K562 (cell line): ENCODE results near the gene IKBKE. TPM values are rescaled to one million over a fixed set of nuclear protein-coding genes. Genes with fewer than 3 reads are reported as not detected.

Experiments used
- ATAC-seq: fragments of 200-7000 bp; cut with Tn5 transposase; 3 replicates; pipeline ENCODE4 v1.9.1; 2020; ENCODE audit warnings: moderate library complexity
- BruUV-seq: library from RNA; stranded (reverse); fragments of 400-500 nt; replicated peaks from 2 replicates; lab custom pipeline; 2021; lab: Mats Ljungman, UMichigan
- CTCF ChIA-PET: fragments of 300-600 bp; formaldehyde crosslinking; extraction: SDS; loops from one replicate; lab custom pipeline; 2021; ENCODE audit warnings: low intra/inter-chr PET ratio; lab: Yijun Ruan, JAX
- POLR2A ChIA-PET: fragments of 300-600, 350-650 bp; sonication (Branson Sonifier 250); formaldehyde crosslinking; extraction: SDS; loops from one replicate; lab custom pipeline; 2021; ENCODE audit warnings: antibody characterized with exemption, inconsistent platforms; lab: Yijun Ruan, JAX
- DNase-seq, 4 experiments: peaks; one replicate each; pipeline versions ENCODE4 v3.0.0 to v3.0.0-alpha.2; 2011 to 2018; ENCODE audit warnings: low spot score in 3 of 4, mixed read lengths in 3 of 4; ENCODE audit errors: extremely low read depth in 1 of 4
- FAIRE-seq: peaks from 2 replicates; lab custom pipeline; 2011; peaks lifted over from hg19 to GRCh38; lab: Jason Lieb, UNC
- H2AFZ ChIP-seq: 2 replicates; pipeline ENCODE4 v1.6.0; 2011; ENCODE audit warnings: low read depth, low read length, control low read depth, inconsistent platforms
- H3K27ac ChIP-seq: fragments of 200-600 bp; 3 replicates; pipeline ENCODE4 v1.8.0; 2011; ENCODE audit warnings: low read depth, mild to moderate bottlenecking, control low read depth, inconsistent platforms, low read length, moderate library complexity, mixed read lengths; ENCODE audit errors: extremely low read depth
- H3K27me3 ChIP-seq, 2 experiments: fragments of 300-600 bp in 1 of 2; 2 replicates in 1 of 2; 3 replicates in 1 of 2; pipeline versions ENCODE4 v1.6.0 to v1.8.0; 2011; ENCODE audit warnings: inconsistent platforms in 2 of 2, low read length in 2 of 2, mild to moderate bottlenecking in 1 of 2, mixed read lengths in 1 of 2, moderate library complexity in 1 of 2; ENCODE audit not compliant: control insufficient read depth in 2 of 2, insufficient read depth in 2 of 2
- H3K36me3 ChIP-seq: fragments of 300-600 bp; 3 replicates; pipeline ENCODE4 v1.8.0; 2011; ENCODE audit warnings: mild to moderate bottlenecking, low read length, inconsistent platforms; ENCODE audit not compliant: control insufficient read depth, insufficient read depth
- H3K4me1 ChIP-seq, 2 experiments: fragments of 200-600 bp in 1 of 2; replicated peaks in 1 of 2; 2 replicates in 1 of 2; 3 replicates in 1 of 2; pipeline versions ENCODE4 v1.5.1 to v1.8.0; 2011; ENCODE audit warnings: inconsistent platforms in 2 of 2, low read length in 2 of 2, mild to moderate bottlenecking in 1 of 2, mixed read lengths in 1 of 2, moderate library complexity in 1 of 2; ENCODE audit not compliant: control insufficient read depth in 2 of 2, insufficient read depth in 2 of 2
- H3K4me2 ChIP-seq: 2 replicates; pipeline ENCODE4 v1.6.1; 2011; ENCODE audit warnings: low read length, control low read depth, inconsistent platforms, mixed read lengths; ENCODE audit not compliant: insufficient read depth
- H3K4me3 ChIP-seq: fragments of 200-600 bp; sonication (generic), shearing (Covaris generic); 2 replicates; pipeline ENCODE4 v1.5.1; 2016; ENCODE audit warnings: control low read depth, inconsistent platforms
- H3K79me2 ChIP-seq: fragments of 200-600 bp; 3 replicates; pipeline ENCODE4 v1.8.0; 2011; ENCODE audit warnings: low read length, inconsistent platforms; ENCODE audit not compliant: control insufficient read depth, insufficient read depth
- H3K9ac ChIP-seq, 2 experiments: 2 replicates each; pipeline versions ENCODE4 v1.6.0 to v1.6.1; 2011; ENCODE audit warnings: low read depth in 2 of 2, low read length in 2 of 2, control low read depth in 1 of 2, inconsistent platforms in 1 of 2, mild to moderate bottlenecking in 1 of 2, mixed read lengths in 1 of 2; ENCODE audit not compliant: insufficient read depth in 1 of 2
- H3K9me1 ChIP-seq: one replicate; pipeline ENCODE4 v1.6.0; 2011; ENCODE audit warnings: inconsistent platforms, mild to moderate bottlenecking, low read length, moderate library complexity; ENCODE audit not compliant: control insufficient read depth, insufficient read depth
- H3K9me3 ChIP-seq: replicated peaks from 2 replicates; pipeline ENCODE4 v1.5.1; 2011; ENCODE audit warnings: low read depth, low read length, inconsistent platforms; ENCODE audit not compliant: control insufficient read depth, insufficient read depth
- H4K20me1 ChIP-seq: replicated peaks from 2 replicates; pipeline ENCODE4 v1.6.1; 2011; ENCODE audit warnings: low read length, inconsistent platforms, mixed read lengths; ENCODE audit not compliant: control insufficient read depth, insufficient read depth
- ARID2 ChIP-seq: fragments of 450-650 bp; IDR thresholded peaks from 2 replicates; pipeline ENCODE4 v1.6.1; 2017; ENCODE audit warnings: antibody characterized with exemption, mild to moderate bottlenecking
- DMBX1 ChIP-seq: fragments of 250-450 bp; sonication (Bioruptor Pico); IDR thresholded peaks from 2 replicates; pipeline ENCODE4 v1.8.0; 2022; ENCODE audit warnings: inconsistent platforms, mild to moderate bottlenecking, moderate library complexity, borderline replicate concordance
- ETV5 ChIP-seq: sonication (generic); formaldehyde crosslinking; IDR thresholded peaks from 2 replicates; pipeline ENCODE4 v1.4.0; 2020; ENCODE audit warnings: low read depth, mild to moderate bottlenecking, missing genetic modification reagents
- MEF2A ChIP-seq: IDR thresholded peaks from 2 replicates; pipeline ENCODE4 v1.6.1; 2011; ENCODE audit warnings: low read depth, mild to moderate bottlenecking, low read length, moderate library complexity; ENCODE audit not compliant: control insufficient read depth
- PML ChIP-seq: IDR thresholded peaks from 2 replicates; pipeline ENCODE4 v1.6.1; 2012; ENCODE audit warnings: low read length, inconsistent platforms
- SNRNP70 ChIP-seq: fragments of 200-400 bp; formaldehyde crosslinking; optimal IDR thresholded peaks from 2 replicates; pipeline ENCODE3; 2017; ENCODE audit warnings: low read depth, low read length
- TCF3 ChIP-seq: sonication (generic); formaldehyde crosslinking; IDR thresholded peaks from 2 replicates; pipeline ENCODE4 v1.4.0; 2020; ENCODE audit warnings: mild to moderate bottlenecking, missing genetic modification reagents
- THRB ChIP-seq: fragments of 450-650 bp; formaldehyde crosslinking; conservative IDR thresholded peaks from 2 replicates; pipeline ENCODE4 v1.4.0; 2022; ENCODE audit warnings: mild to moderate bottlenecking, missing genetic modification characterization
- ZNF316 ChIP-seq: fragments of 450-650 bp; IDR thresholded peaks from 2 replicates; pipeline ENCODE4 v1.6.1; 2016
- WGBS: fragments of 100-300 bp; shearing (Covaris generic); methylation state at CpG from one replicate; pipeline ENCODE4 v1.1.6; 2016; ENCODE audit warnings: low coverage, mixed read lengths; ENCODE audit not compliant: insufficient coverage; ENCODE audit errors: missing lambda C conversion rate; 5-methylcytosine and 5-hydroxymethylcytosine counted together
- in situ Hi-C: fragments of 300-500 bp; cut with MboI; formaldehyde crosslinking; loops from 4 replicates; pipeline ENCODE4 v1.15.0; 2018; ENCODE audit warnings: inconsistent platforms, mixed read lengths
- intact Hi-C: fragments of 100-400 bp; cut with micrococcal nuclease; formaldehyde crosslinking; loops from 2 replicates; pipeline ENCODE4 v1.14.2; 2022
- polyA plus RNA-seq, 8 experiments: library from polyadenylated mRNA; depleted of rRNA in 4 of 8; stranded (reverse) in 5 of 8; unstranded in 3 of 8; fragments of >200 nt; fragmentation: Nextera tagmentation in 2 of 8; fragmentation: Illumina TruSeq in 1 of 8; extraction: Ambion mirVana in 2 of 8; extraction: Trizol in 1 of 8; gene quantifications; 2 replicates each; pipeline versions ENCODE4 v1.2.1 to v1.2.3, GENCODE V29; 2011 to 2014; ENCODE audit warnings: inconsistent platforms in 1 of 8, missing spikeins in 1 of 8
- total RNA-seq, 7 experiments: library from RNA; depleted of rRNA in 6 of 7; stranded (reverse); fragments of >200 nt in 6 of 7; fragmentation: Illumina TruSeq in 2 of 7; extraction: Trizol in 2 of 7; gene quantifications; 2 replicates each; pipeline versions ENCODE4 v1.2.1 to v1.2.3, GENCODE V29; 2011 to 2021; ENCODE audit warnings: low replicate concordance in 1 of 7

Gene IKBKE
- total and polyA plus RNA-seq, 9 of the 15 experiments (the other 6 are each of a cell fraction or from before 2014, with no cell fraction given) = 2.3 to 9.0 (median 4.8) TPM

GRCh38 chr1:206490771-206491405 is 20.6 kb downstream of the IKBKE start (continued):
- TF ChIP-seq TCF3 (CRISPR knock-in tag) = no peak

- no peaks in the 10 kb centered on the region for H3K9me1 ChIP-seq
- FAIRE-seq = no peak
- 72% methylated on average over 4 of the region's 4 CpGs for WGBS
- peaks cover 19 to 36% of the 10 kb centered on the region in 2 experiments for H3K4me1 ChIP-seq
- no peaks in the 10 kb centered on the region for H4K20me1 ChIP-seq
- H3K4me3 ChIP-seq = no peak overlapping the region
- H3K27me3 ChIP-seq = no peaks in the 10 kb centered on the region
- no TSS peak for BruUV-seq
- intact Hi-C loops = loop anchor here (5.0 to 10.0 kb wide), 5 partner anchors 171 to 483 kb away; partner anchors contain the start of gene FCAMR
- in situ Hi-C loops = no loop called here
- no peaks in the 10 kb centered on the region for H3K79me2 ChIP-seq
- TF ChIP-seq THRB = no peak
- no peak for TF ChIP-seq PML
- no peak for TF ChIP-seq ETV5 (CRISPR knock-in tag)
- no peak for TF ChIP-seq DMBX1 (CRISPR knock-in tag)
- TF ChIP-seq MEF2A = no peak
- no peak for TF ChIP-seq SNRNP70
- TF ChIP-seq ZNF316 = no peak
- TF ChIP-seq ARID2 = no peak
- TF ChIP-seq, all 486 proteins: peak for 0
- DNase-seq (no peak), ATAC-seq (no peak)
- CTCF ChIA-PET = interaction anchor here (1.0 to 4.6 kb wide), 3 partner anchors 54 to 172 kb away, joined by 3 to 97 read pairs (median 13); no protein-coding TSS in a partner anchor
- Histone ChIP-seq H3K27ac (no peak overlapping the region), H2AFZ (peak overlapping the region; percentile 42; the same call in 1 of the 2 replicates), H3K9me3 (no peaks in the 10 kb centered on the region), H3K4me2 (no peak overlapping the region), H3K36me3 (no peaks in the 10 kb centered on the region), H3K9ac (no peak overlapping the region; a peak in 1 of 4 replicates)
- POLR2A ChIA-PET = interaction anchor here (0.6 to 3.2 kb wide), 6 partner anchors 12 to 232 kb away, joined by 3 to 20 read pairs (median 4); partner anchors contain the start of gene RASSF5
These were observed 21.3 kb downstream of the IKBKE start for GRCh38 chr1:206491616-206492015.
